ENCODE results near the gene FHIT. TPM values are rescaled to one million over a fixed set of nuclear protein-coding genes. Genes with fewer than 3 reads are reported as not detected.

FHIT gene
- total and polyA plus RNA-seq, 2 of the 4 experiments (the other 2 are of a cell fraction) = 0.07 TPM; not detected in 1

DNA sequence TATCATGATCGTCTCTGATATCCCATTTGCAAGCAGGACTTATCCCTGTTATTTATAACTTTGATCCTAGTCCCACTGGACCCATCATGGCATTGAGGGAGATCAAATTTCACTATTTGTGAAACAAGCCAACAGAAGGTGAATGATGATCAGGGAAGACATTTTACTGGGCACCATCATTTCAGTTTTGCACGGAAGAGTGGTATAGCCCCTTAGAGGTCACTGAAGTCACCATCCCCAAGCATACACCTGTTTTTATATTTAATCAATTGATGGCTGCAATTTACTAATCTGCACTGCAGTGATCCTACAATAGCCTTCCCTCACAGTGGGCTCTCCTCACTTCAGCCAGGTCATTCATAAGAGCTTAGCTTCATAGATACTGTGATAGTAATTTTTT, 132.4 kb downstream of the FHIT start:
- no peaks in the 10 kb centered on the region for H3K36me3 ChIP-seq (ENCODE audit: control insufficient read depth, insufficient read depth, low read length)

More for the DNA sequence above, 132.4 kb downstream of the FHIT start:
- H3K4me1 ChIP-seq (ENCODE audit: control insufficient read depth, insufficient read depth, low read length) = no peaks in the 10 kb centered on the region
- H2AK5ac ChIP-seq (ENCODE audit: low read depth, low read length) = no peak overlapping the region
- H3K9ac ChIP-seq (ENCODE audit: low read depth, low read length) = no peak overlapping the region
- H4K8ac ChIP-seq (ENCODE audit: low read depth in 2 of 2, low read length in 2 of 2) = no peak overlapping the region
- no peaks in the 10 kb centered on the region for H3K27me3 ChIP-seq (ENCODE audit: control insufficient read depth, insufficient read depth, low read length)
- H3K4me3 ChIP-seq (ENCODE audit: insufficient read depth, low read depth, low read length) = no peak overlapping the region
- H2BK15ac ChIP-seq (ENCODE audit: low read depth, low read length) = no peak overlapping the region
- H3K18ac ChIP-seq (ENCODE audit: low read depth, low read length) = no peak overlapping the region
- H2BK5ac ChIP-seq (ENCODE audit: low read depth, low read length, poor library complexity, severe bottlenecking) = no peak overlapping the region
- no peak overlapping the region for H3K4ac ChIP-seq (ENCODE audit: low read depth, low read length)
- intact Hi-C loops (cut with micrococcal nuclease) = no loop called here
- H3K79me1 ChIP-seq (ENCODE audit: low read depth in 1 of 2, low read length in 2 of 2) = no peaks in the 10 kb centered on the region
- H3K27ac ChIP-seq (ENCODE audit: insufficient read depth, low read length) = no peak overlapping the region
- H3K4me2 ChIP-seq (ENCODE audit: low read depth, low read length) = no peak overlapping the region
- no peak overlapping the region for H4K5ac ChIP-seq (ENCODE audit: low read depth, low read length)
- H3K23ac ChIP-seq (ENCODE audit: low read depth, low read length) = no peak overlapping the region
- no CpG with 5 or more reads among the region's 2 CpGs for WGBS, 2 experiments (ENCODE audit: extremely low coverage in 2 of 2, insufficient read length in 1 of 2)
- in situ Hi-C loops (cut with MboI; ENCODE audit: low sequenced_read_pairs) = no loop called here
- no peak for TF ChIP-seq MXI1 (IDR thresholded peaks at IDR 0.05; ENCODE audit: borderline replicate concordance, low read depth, low read length)
- TF ChIP-seq CEBPB (IDR thresholded peaks at IDR 0.05; ENCODE audit: low read depth, low read length) = no peak
- TF ChIP-seq MAZ (IDR thresholded peaks at IDR 0.05; ENCODE audit: borderline replicate concordance, low read depth, low read length) = no peak
- no peak for TF ChIP-seq FOS (IDR thresholded peaks at IDR 0.05; ENCODE audit: low read depth, low read length)
- no peak for TF ChIP-seq POLR2A (IDR thresholded peaks at IDR 0.05; ENCODE audit: low read depth, low read length)
- TF ChIP-seq MAFK (IDR thresholded peaks at IDR 0.05; ENCODE audit: low read depth, low read length) = no peak
- TF ChIP-seq, protein P1, sequence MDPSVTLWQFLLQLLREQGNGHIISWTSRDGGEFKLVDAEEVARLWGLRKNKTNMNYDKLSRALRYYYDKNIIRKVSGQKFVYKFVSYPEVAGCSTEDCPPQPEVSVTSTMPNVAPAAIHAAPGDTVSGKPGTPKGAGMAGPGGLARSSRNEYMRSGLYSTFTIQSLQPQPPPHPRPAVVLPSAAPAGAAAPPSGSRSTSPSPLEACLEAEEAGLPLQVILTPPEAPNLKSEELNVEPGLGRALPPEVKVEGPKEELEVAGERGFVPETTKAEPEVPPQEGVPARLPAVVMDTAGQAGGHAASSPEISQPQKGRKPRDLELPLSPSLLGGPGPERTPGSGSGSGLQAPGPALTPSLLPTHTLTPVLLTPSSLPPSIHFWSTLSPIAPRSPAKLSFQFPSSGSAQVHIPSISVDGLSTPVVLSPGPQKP (IDR thresholded peaks at IDR 0.05; ENCODE audit: borderline replicate concordance, low read depth, low read length) = no peak
- TF ChIP-seq RAD21 (IDR thresholded peaks at IDR 0.05; ENCODE audit: low read length) = no peak
- TF ChIP-seq, protein P2, sequence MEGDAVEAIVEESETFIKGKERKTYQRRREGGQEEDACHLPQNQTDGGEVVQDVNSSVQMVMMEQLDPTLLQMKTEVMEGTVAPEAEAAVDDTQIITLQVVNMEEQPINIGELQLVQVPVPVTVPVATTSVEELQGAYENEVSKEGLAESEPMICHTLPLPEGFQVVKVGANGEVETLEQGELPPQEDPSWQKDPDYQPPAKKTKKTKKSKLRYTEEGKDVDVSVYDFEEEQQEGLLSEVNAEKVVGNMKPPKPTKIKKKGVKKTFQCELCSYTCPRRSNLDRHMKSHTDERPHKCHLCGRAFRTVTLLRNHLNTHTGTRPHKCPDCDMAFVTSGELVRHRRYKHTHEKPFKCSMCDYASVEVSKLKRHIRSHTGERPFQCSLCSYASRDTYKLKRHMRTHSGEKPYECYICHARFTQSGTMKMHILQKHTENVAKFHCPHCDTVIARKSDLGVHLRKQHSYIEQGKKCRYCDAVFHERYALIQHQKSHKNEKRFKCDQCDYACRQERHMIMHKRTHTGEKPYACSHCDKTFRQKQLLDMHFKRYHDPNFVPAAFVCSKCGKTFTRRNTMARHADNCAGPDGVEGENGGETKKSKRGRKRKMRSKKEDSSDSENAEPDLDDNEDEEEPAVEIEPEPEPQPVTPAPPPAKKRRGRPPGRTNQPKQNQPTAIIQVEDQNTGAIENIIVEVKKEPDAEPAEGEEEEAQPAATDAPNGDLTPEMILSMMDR (conservative IDR thresholded peaks at IDR 0.05; ENCODE audit: low read depth, low read length) = no peak
- TF ChIP-seq NFE2L2 (IDR thresholded peaks at IDR 0.05; ENCODE audit: low read depth, low read length) = no peak
- TF ChIP-seq CHD1 (IDR thresholded peaks at IDR 0.05; ENCODE audit: low read depth, low read length) = no peak
- TF ChIP-seq RCOR1 (IDR thresholded peaks at IDR 0.05; ENCODE audit: insufficient replicate concordance, low read length) = no peak
- no peak for TF ChIP-seq RFX5 (IDR thresholded peaks at IDR 0.05; ENCODE audit: low read depth, low read length)
- H2AFZ ChIP-seq (replicated peaks; ENCODE audit: low read length, poor library complexity) = no peak overlapping the region
- dilution Hi-C loops (cut with HindIII; ENCODE audit: low sequenced_read_pairs, unreplicated experiment) = no loop called here
- no peaks in the 10 kb centered on the region for H4K20me1 ChIP-seq (ENCODE audit: insufficient read depth, low read length)
- no peak overlapping the region for H2BK120ac ChIP-seq (ENCODE audit: low read depth, low read length)
- ChIA-PET CTCF (no interaction called here), POLR2A (ENCODE audit: unreplicated experiment) (no interaction called here)
- H3K14ac ChIP-seq (replicated peaks; ENCODE audit: low read depth, low read length) = no peak overlapping the region
- ATAC-seq (ENCODE audit: low read depth) = no peak
- no TSS peak for BruUV-seq (replicated peaks)
- no peak overlapping the region for H4K91ac ChIP-seq (ENCODE audit: insufficient read depth, low read depth, low read length)
- no peak overlapping the region for H2AK9ac ChIP-seq (replicated peaks; ENCODE audit: low read depth, low read length, poor library complexity)
- no peaks in the 10 kb centered on the region for H3K9me1 ChIP-seq (ENCODE audit: insufficient read depth, low read length)
- DNase-seq = no peak
- H3K9me3 ChIP-seq (ENCODE audit: control insufficient read depth, insufficient read depth, low read length) = peaks cover 6% of the 10 kb centered on the region
- H3K56ac ChIP-seq (ENCODE audit: extremely low read depth, insufficient read depth, low read length) = no peak overlapping the region
- H2BK20ac ChIP-seq (ENCODE audit: low read depth, low read length) = no peak overlapping the region
